Putamen (tissue), 1 donor: Measurements from ENCODE around the gene MEX3A.
"Not testable (repeated sequence)": the region's sequence is repeated elsewhere in the genome, so short reads cannot be mapped to it uniquely, and the experiment has no call there.

ENCODE experiments used
- DNase-seq: peaks from one replicate; pipeline ENCODE4 v3.0.0-alpha.2; 2016; ENCODE audit warnings: low spot score

MEX3A gene

DNA sequence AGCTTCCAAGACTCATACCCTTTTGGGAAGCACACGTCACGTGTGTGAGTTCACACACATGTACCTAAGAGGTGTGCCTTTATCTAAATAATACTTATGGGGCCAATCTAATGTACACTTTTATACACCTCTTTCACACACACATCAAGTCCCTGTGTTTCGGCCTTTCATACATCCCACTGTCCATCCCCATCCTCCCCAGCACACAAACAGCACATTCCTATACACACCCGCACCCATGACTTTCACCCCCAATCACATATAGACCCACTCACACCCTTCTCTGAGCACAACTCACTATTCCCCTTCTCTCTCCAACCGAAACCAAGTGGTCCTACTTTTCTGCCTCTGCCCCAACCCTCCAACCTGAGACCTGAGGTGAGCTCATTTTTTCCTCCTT is 3.5 kb downstream of the MEX3A start:
- DNase-seq: no peak

GRCh38 chr1:156077430-156077760 is 4.9 kb downstream of the MEX3A start:
- no peak for DNase-seq

DNA sequence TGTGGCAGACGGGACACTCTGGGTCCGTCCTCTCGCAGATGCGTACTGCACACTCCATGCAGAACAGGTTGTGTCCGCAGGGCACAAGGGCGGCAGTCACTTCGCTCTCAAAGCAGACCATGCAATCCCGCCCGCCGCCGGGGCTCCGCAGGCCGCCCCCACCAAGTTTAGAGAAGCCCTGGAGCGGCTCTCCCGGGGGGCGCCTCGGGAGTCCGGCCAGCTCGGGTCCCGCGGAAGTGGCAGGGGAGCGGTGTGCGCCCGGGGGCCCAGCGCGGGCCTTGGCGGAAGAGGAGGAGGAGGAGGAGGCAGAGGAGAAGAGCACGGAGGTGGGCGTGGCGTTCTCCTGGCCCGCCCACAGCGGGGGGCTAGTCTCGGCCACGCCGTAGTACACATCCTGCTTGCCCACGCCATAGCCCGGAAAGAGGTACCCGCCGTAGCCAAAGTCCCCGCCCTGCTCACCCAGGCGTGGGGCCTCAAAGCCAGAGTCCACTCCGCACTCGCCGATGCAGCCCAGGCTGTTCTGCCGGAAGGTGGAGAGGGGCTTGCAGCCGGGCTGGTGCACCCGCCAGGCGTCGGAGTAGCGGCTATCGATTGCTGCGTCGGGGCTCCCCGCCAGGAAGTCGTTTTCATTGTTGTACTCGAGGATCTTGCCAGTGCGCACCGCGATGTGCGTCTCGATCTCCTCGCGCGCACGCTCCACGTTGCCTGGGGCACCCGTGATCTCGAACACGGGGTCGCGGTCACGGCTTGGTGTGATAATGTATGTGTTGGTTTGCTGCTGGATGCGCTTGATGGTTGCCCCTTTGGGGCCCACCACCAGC is 5.4 kb downstream of the MEX3A start:
- no peak for DNase-seq

DNA sequence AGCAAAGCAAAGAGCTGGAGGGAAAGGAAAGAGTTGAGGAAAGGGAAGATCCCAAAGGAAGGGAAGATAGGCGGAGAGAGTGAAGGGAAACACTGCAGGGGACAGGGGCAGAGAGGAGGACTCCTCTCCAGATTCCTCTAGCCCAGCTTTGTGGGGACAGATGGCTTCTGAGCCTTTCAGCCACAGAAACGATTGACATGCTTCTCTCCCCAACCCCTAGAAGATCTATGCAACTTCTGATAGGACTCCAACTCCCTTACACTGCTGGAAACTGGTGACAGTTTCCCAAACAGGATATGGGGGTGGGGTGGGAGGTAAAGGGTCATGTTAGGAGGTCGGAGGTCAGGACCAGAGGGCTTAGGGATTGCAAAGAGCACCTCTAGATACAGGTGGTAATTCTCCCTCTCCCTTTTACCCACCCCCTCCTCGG is 6.5 kb downstream of the MEX3A start:
- no peak for DNase-seq

GRCh38 chr1:156075162-156075561 is 7.1 kb downstream of the MEX3A start:
- no peak for DNase-seq

DNA sequence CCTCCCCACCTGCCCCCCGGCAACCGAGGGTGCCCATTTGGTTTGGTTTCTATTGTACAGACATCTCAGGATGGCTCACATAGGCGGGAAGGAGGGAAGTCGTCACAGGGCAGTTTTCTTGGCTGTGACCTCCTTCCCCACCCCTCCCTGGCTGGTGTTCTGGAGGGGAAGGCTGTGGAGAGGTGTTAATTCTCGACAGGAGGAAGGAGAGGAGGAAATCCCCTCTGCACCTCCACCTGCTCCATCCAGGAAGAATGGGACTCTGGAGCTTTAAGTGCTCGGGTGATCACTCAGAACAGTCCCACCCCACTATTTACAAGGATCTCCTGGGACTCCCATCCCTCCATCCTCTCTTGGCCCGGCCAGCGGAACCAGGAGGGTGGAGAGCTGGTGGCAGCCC is 7.6 kb downstream of the MEX3A start:
- no peak for DNase-seq

DNA sequence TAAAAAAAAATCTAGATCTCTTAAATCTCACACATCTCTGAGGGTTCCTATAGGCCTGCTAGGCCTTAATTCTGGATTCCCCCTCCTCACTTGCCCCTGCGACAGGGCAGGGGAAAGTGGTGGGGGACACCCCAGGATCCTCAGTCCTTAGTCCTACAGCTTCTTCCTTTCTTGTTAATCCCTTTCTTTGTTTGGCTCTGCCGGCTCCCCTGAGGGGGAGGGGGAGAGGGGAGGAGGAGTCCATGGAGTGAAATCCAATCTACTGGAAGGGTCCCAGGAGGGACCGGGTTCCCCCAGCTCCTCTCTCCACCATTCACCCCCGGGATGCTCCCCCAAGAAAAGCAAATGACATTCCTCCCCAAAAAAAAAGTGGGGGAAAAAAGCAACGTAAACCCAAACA is 8.5 kb downstream of the MEX3A start:
- no peak for DNase-seq

DNA sequence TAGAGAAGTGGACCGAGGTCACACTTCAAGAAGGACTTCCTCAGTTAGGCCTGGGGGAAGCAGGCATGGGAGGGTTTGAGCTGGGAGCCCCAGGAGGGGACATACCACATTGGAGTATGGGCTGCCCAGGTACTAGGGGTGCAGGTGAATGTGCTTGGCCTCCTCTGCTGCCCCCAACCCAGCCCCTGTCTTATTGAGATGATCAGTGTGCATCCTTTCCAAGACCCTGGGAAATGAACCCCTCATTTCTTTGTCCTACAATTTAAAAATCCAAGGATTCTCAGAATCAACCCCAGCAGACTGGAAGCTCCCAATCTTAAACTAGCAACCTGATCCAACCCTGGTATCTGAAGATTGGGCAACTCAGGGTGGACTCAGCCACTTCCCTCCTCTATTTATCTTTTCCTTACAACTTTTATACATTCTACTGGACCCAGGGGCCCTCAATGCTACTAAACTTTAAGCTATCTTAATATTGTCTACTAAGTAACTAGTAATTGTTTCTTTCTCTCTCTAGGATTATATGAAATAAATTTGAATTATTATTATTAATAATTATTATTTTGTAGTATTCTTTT is 9.1 kb downstream of the MEX3A start:
- DNase-seq: no peak

- DNase-seq: no peak
These were observed 10.0 kb downstream of the MEX3A start for GRCh38 chr1:156072251-156072650.

DNA sequence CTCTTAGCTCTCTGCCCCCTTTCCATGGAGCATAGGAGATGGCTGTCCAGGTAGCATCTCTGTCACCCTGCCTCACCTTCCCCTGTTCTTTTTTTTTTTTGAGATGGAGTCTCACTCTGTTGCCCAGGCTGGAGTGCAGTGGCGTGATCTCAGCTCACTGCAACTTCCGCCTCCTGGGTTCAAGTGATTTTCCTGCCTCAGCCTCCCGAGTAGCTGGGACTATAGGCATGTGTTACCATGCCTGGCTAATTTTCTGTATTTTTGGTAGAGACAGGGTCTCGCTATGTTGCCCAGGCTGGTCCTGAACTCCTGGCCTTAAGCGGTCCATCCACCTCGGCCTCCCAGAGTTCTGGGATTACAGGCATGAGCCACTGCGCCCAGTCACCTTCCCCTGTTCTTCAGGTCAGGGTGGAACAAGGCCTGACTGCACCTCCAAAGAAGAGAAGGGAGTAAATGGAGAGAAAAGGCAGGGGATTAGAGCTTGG is 10.9 kb downstream of the MEX3A start:
- DNase-seq: not testable (repeated sequence)

- no peak for DNase-seq
These were observed 11.7 kb downstream of the MEX3A start for GRCh38 chr1:156070548-156070947.

- DNase-seq: no peak
These were observed 12.5 kb downstream of the MEX3A start for GRCh38 chr1:156069490-156070455.

DNA sequence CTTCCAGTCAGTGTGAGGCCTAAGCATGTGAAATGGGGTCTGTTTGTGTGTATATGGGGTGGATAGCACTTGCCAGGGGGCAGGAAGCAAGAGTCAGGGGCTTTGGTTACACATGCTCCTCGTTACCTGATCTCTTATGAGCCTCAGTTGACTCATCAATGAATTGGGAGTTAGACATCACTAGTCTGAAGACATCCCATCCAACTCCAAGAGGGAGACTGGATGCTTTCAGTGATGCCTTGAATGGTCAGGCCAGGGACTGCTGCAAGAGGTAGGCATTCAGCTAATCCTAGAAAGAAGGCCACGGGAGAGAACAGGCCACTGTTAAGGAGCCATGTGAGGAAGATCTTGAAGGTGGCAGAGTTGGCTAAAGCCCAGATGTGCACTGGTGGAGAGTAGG is 15.0 kb downstream of the MEX3A start:
- DNase-seq: no peak

GRCh38 chr1:156065871-156066270 is 16.4 kb downstream of the MEX3A start:
- no peak for DNase-seq

DNA sequence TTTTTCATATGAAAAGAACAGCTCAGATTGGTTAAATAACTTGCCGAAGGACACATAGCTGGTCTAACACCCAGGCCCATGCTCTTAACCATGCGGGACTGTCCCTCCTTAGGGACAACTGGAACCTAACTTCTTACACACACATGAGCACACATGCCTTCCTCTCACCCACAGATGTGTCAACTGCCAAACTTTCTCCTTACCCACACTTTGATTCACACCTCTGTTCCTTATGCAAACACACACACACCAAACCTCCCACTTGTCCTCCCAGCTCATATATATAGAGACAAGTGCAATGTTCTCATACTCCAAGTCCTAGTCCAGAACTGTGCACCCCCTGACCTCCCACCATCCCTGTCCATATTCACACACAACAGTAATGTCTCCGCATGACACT is 17.1 kb downstream of the MEX3A start:
- no peak for DNase-seq

- DNase-seq: no peak
These were observed 17.6 kb downstream of the MEX3A start for GRCh38 chr1:156064615-156065014.

- DNase-seq: no peak
These were observed 18.3 kb downstream of the MEX3A start for GRCh38 chr1:156063997-156064285.

- DNase-seq: no peak
These were observed 20.1 kb downstream of the MEX3A start for GRCh38 chr1:156062189-156062588.

- no peak for DNase-seq
These were observed 21.2 kb downstream of the MEX3A start, which contains the start of gene RAB25 for GRCh38 chr1:156060937-156061636. TSS of gene RAB25 (plus strand) at chr1:156061160. CDS start at chr1:156061401, 241 bp downstream.

GRCh38 chr1:156056326-156056849 is 25.9 kb downstream of the MEX3A start:
- DNase-seq: no peak

DNA sequence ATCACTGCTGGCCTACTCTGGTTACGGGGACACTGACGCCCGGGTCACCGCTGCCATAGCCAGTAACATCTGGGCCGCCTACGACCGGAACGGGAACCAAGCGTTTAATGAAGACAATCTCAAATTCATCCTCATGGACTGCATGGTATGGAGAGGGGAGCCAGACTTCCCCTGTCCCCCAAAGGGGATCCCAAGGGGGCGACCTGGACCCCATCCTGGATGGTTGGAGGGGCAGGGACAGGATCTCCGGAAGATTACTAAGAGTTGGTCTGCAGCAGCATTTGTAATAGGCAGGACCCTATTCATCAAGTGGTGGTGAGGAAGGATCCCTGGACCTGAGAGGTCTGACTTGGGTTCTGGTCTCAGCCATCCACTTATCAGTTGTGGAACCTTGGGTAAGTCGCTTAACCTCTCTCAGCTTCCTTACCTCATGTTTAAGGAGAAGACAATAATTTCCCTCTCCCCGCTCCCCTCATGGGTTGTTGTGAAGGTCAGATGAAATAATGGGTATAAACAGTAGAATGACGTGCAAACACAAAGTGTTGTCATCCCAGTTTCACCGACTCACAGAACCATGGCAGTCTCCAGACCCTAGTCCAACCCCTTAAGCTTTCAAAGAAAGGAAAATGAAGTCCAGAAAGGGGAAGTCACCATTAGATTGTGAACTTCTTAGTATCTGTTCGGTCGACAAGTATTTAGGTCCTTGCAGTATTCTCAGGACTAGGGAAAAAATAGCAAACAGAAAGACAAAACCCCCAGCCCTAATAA is 26.8 kb downstream of the MEX3A start:
- DNase-seq: no peak
